HEK293 (cell line): ENCODE measurements around the gene BEND3.

Source experiments
- EGR2 ChIP-seq: fragments of 450-650 bp; formaldehyde crosslinking; IDR thresholded peaks from 2 replicates; pipeline ENCODE4 v1.5.1; 2016; ENCODE audit warnings: low read depth, missing biosample characterization, missing genetic modification characterization
- GLIS2 ChIP-seq: fragments of 450-650 bp; formaldehyde crosslinking; IDR thresholded peaks from 2 replicates; pipeline ENCODE4 v1.5.1; 2016; ENCODE audit warnings: missing biosample characterization, missing genetic modification characterization
- HOXA7 ChIP-seq: sonication (generic); formaldehyde crosslinking; IDR thresholded peaks from 2 replicates; pipeline ENCODE4 v1.8.1; 2022; ENCODE audit warnings: missing genetic modification reagents, borderline replicate concordance
- KLF10 ChIP-seq: fragments of 450-650 bp; IDR thresholded peaks from 2 replicates; pipeline ENCODE4 v1.5.1; 2018; ENCODE audit warnings: missing biosample characterization, mild to moderate bottlenecking, missing genetic modification characterization
- KLF8 ChIP-seq: fragments of 450-650 bp; formaldehyde crosslinking; IDR thresholded peaks from 2 replicates; pipeline ENCODE4 v1.5.1; 2016; ENCODE audit warnings: missing biosample characterization, missing genetic modification characterization
- KLF9 ChIP-seq: fragments of 450-650 bp; formaldehyde crosslinking; IDR thresholded peaks from 2 replicates; pipeline ENCODE4 v1.5.1; 2016; ENCODE audit warnings: missing biosample characterization, missing genetic modification characterization, low read depth
- PRDM4 ChIP-seq: fragments of 450-650 bp; formaldehyde crosslinking; IDR thresholded peaks from 2 replicates; pipeline ENCODE4 v1.5.1; 2017; ENCODE audit warnings: missing biosample characterization, missing genetic modification characterization
- SCRT2 ChIP-seq: fragments of 450-650 bp; formaldehyde crosslinking; IDR thresholded peaks from 2 replicates; pipeline ENCODE4 v1.5.1; 2016; ENCODE audit warnings: missing biosample characterization, missing genetic modification characterization
- SETDB1 ChIP-seq: IDR thresholded peaks from one replicate; pipeline ENCODE4 v1.6.1; 2017; ENCODE audit warnings: mild to moderate bottlenecking, low read length, moderate library complexity, mixed read lengths; ENCODE audit not compliant: insufficient read length
- SP2 ChIP-seq: fragments of 450-650 bp; formaldehyde crosslinking; IDR thresholded peaks from 2 replicates; pipeline ENCODE4 v1.5.1; 2016; ENCODE audit warnings: missing biosample characterization, missing genetic modification characterization
- SP7 ChIP-seq: fragments of 450-650 bp; formaldehyde crosslinking; IDR thresholded peaks from 2 replicates; pipeline ENCODE4 v1.5.1; 2016; ENCODE audit warnings: missing biosample characterization, missing genetic modification characterization
- ZBTB10 ChIP-seq: fragments of 450-650 bp; formaldehyde crosslinking; IDR thresholded peaks from 2 replicates; pipeline ENCODE4 v1.5.1; 2016; ENCODE audit warnings: missing biosample characterization, missing genetic modification characterization
- ZEB2 ChIP-seq: fragments of 450-650 bp; formaldehyde crosslinking; IDR thresholded peaks from 2 replicates; pipeline ENCODE4 v1.5.1; 2016; ENCODE audit warnings: missing biosample characterization, missing genetic modification characterization
- ZIC2 ChIP-seq: fragments of 450-650 bp; formaldehyde crosslinking; IDR thresholded peaks from 2 replicates; pipeline ENCODE4 v1.5.1; 2016; ENCODE audit warnings: missing biosample characterization, missing genetic modification characterization
- ZNF10 ChIP-seq: fragments of 450-650 bp; formaldehyde crosslinking; IDR thresholded peaks from 2 replicates; pipeline ENCODE4 v1.5.1; 2017; ENCODE audit warnings: missing biosample characterization, missing genetic modification characterization
- ZNF140 ChIP-seq: fragments of 450-650 bp; formaldehyde crosslinking; IDR thresholded peaks from 2 replicates; pipeline ENCODE4 v1.5.1; 2016; ENCODE audit warnings: missing biosample characterization, missing genetic modification characterization
- ZNF175 ChIP-seq: fragments of 450-650 bp; formaldehyde crosslinking; IDR thresholded peaks from 2 replicates; pipeline ENCODE4 v1.5.1; 2016; ENCODE audit warnings: missing biosample characterization, missing genetic modification characterization
- ZNF394 ChIP-seq: fragments of 450-650 bp; formaldehyde crosslinking; IDR thresholded peaks from 2 replicates; pipeline ENCODE4 v1.5.1; 2016; ENCODE audit warnings: missing biosample characterization, missing genetic modification characterization, mild to moderate bottlenecking, moderate library complexity, borderline replicate concordance
- ZNF629 ChIP-seq: fragments of 450-650 bp; formaldehyde crosslinking; IDR thresholded peaks from 2 replicates; pipeline ENCODE4 v1.5.1; 2017; ENCODE audit warnings: missing biosample characterization, missing genetic modification characterization
- ZNF654 ChIP-seq: fragments of 450-650 bp; formaldehyde crosslinking; IDR thresholded peaks from 2 replicates; pipeline ENCODE4 v1.5.1; 2016; ENCODE audit warnings: low read depth, missing biosample characterization, missing genetic modification characterization
- ZNF670 ChIP-seq: fragments of 450-650 bp; formaldehyde crosslinking; IDR thresholded peaks from 2 replicates; pipeline ENCODE4 v1.5.1; 2016; ENCODE audit warnings: missing biosample characterization, missing genetic modification characterization, low read depth
- TF ChIP-seq, protein P1 (sequence below): fragments of 450-650 bp; formaldehyde crosslinking; IDR thresholded peaks from 2 replicates; pipeline ENCODE4 v1.5.1; 2016; ENCODE audit warnings: missing biosample characterization, missing genetic modification characterization
- TF ChIP-seq, protein P2 (sequence below): fragments of 450-650 bp; formaldehyde crosslinking; IDR thresholded peaks from 2 replicates; pipeline ENCODE4 v1.5.1; 2016; ENCODE audit warnings: missing biosample characterization, missing genetic modification characterization
- TF ChIP-seq, protein P3 (sequence below): fragments of 450-650 bp; formaldehyde crosslinking; IDR thresholded peaks from 2 replicates; pipeline ENCODE4 v1.5.1; 2016; ENCODE audit warnings: missing biosample characterization, missing genetic modification characterization
- TF ChIP-seq, protein P4 (sequence below): fragments of 450-650 bp; formaldehyde crosslinking; IDR thresholded peaks from 2 replicates; pipeline ENCODE4 v1.5.1; 2016; ENCODE audit warnings: missing biosample characterization, missing genetic modification characterization

The BEND3 gene

GRCh38 chr6:107115695-107116327 lies 496 bp upstream of the BEND3 start (continued):
- TF ChIP-seq KLF10 (tag by site-specific recombination) (0 out of 2 replicates have a peak, but pooled peaks have one; percentile 41), ZEB2 (tag by site-specific recombination) (peak; percentile 56; the same call in 1 of the 2 replicates), PRDM4 (0 out of 2 replicates have a peak, but pooled peaks have one; percentile 38), EGR2 (tag by site-specific recombination) (peak; percentile 28; the same call in 1 of the 2 replicates), ZNF175 (tag by site-specific recombination) (no peak), ZIC2 (peak; percentile 57; the same call in 1 of the 2 replicates), ZNF394 (tag by site-specific recombination) (peak; percentile 42), SCRT2 (tag by site-specific recombination) (no peak), ZNF10 (0 out of 2 replicates have a peak, but pooled peaks have one; percentile 15), ZNF629 (tag by site-specific recombination) (no peak; the same call in 1 of the 2 replicates), SP7 (tag by site-specific recombination) (peak; percentile 30; the same call in 1 of the 2 replicates), SP2 (no peak), ZNF654 (tag by site-specific recombination) (0 out of 2 replicates have a peak, but pooled peaks have one; percentile 0), ZNF140 (no peak), SETDB1 (no peak), KLF8 (tag by site-specific recombination) (peak; percentile 27; the same call in 1 of the 2 replicates), ZBTB10 (tag by site-specific recombination) (peak; percentile 43), HOXA7 (no peak), ZNF670 (tag by site-specific recombination) (no peak), KLF9 (peak; percentile 78), GLIS2 (tag by site-specific recombination) (peak; percentile 81)
- TF ChIP-seq, protein P1, sequence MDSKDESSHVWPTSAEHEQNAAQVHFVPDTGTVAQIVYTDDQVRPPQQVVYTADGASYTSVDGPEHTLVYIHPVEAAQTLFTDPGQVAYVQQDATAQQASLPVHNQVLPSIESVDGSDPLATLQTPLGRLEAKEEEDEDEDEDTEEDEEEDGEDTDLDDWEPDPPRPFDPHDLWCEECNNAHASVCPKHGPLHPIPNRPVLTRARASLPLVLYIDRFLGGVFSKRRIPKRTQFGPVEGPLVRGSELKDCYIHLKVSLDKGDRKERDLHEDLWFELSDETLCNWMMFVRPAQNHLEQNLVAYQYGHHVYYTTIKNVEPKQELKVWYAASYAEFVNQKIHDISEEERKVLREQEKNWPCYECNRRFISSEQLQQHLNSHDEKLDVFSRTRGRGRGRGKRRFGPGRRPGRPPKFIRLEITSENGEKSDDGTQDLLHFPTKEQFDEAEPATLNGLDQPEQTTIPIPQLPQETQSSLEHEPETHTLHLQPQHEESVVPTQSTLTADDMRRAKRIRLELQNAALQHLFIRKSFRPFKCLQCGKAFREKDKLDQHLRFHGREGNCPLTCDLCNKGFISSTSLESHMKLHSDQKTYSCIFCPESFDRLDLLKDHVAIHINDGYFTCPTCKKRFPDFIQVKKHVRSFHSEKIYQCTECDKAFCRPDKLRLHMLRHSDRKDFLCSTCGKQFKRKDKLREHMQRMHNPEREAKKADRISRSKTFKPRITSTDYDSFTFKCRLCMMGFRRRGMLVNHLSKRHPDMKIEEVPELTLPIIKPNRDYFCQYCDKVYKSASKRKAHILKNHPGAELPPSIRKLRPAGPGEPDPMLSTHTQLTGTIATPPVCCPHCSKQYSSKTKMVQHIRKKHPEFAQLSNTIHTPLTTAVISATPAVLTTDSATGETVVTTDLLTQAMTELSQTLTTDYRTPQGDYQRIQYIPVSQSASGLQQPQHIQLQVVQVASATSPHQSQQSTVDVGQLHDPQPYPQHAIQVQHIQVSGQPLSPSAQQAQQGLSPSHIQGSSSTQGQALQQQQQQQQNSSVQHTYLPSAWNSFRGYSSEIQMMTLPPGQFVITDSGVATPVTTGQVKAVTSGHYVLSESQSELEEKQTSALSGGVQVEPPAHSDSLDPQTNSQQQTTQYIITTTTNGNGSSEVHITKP (tag by site-specific recombination): peak; percentile 73
- TF ChIP-seq, protein P2, sequence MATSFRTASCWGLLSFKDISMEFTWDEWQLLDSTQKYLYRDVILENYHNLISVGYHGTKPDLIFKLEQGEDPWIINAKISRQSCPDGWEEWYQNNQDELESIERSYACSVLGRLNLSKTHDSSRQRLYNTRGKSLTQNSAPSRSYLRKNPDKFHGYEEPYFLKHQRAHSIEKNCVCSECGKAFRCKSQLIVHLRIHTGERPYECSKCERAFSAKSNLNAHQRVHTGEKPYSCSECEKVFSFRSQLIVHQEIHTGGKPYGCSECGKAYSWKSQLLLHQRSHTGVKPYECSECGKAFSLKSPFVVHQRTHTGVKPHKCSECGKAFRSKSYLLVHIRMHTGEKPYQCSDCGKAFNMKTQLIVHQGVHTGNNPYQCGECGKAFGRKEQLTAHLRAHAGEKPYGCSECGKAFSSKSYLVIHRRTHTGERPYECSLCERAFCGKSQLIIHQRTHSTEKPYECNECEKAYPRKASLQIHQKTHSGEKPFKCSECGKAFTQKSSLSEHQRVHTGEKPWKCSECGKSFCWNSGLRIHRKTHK (tag by site-specific recombination): no peak
- TF ChIP-seq, protein P3, sequence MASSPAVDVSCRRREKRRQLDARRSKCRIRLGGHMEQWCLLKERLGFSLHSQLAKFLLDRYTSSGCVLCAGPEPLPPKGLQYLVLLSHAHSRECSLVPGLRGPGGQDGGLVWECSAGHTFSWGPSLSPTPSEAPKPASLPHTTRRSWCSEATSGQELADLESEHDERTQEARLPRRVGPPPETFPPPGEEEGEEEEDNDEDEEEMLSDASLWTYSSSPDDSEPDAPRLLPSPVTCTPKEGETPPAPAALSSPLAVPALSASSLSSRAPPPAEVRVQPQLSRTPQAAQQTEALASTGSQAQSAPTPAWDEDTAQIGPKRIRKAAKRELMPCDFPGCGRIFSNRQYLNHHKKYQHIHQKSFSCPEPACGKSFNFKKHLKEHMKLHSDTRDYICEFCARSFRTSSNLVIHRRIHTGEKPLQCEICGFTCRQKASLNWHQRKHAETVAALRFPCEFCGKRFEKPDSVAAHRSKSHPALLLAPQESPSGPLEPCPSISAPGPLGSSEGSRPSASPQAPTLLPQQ (tag by site-specific recombination): peak; percentile 63; the same call in 1 of the 2 replicates
- TF ChIP-seq, protein P4, sequence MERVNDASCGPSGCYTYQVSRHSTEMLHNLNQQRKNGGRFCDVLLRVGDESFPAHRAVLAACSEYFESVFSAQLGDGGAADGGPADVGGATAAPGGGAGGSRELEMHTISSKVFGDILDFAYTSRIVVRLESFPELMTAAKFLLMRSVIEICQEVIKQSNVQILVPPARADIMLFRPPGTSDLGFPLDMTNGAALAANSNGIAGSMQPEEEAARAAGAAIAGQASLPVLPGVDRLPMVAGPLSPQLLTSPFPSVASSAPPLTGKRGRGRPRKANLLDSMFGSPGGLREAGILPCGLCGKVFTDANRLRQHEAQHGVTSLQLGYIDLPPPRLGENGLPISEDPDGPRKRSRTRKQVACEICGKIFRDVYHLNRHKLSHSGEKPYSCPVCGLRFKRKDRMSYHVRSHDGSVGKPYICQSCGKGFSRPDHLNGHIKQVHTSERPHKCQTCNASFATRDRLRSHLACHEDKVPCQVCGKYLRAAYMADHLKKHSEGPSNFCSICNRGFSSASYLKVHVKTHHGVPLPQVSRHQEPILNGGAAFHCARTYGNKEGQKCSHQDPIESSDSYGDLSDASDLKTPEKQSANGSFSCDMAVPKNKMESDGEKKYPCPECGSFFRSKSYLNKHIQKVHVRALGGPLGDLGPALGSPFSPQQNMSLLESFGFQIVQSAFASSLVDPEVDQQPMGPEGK (tag by site-specific recombination): peak; percentile 66
